ENCODE results near the gene FLT4. TPM values are rescaled to one million over a fixed set of nuclear protein-coding genes. Genes with fewer than 3 reads are reported as not detected.

The FLT4 gene
- total RNA-seq, 1 experiment from 2014 or later: 6.3 TPM

GRCh38 chr5:180603076-180603594 lies 46.3 kb downstream of the FLT4 start:
- H4K5ac ChIP-seq (ENCODE audit: insufficient read length, low read depth, low read length): no peak overlapping the region
- H3K27ac ChIP-seq (ENCODE audit: insufficient read length, low read depth, low read length): no peak overlapping the region
- H2BK12ac ChIP-seq (ENCODE audit: insufficient read length, low read depth, low read length): no peak overlapping the region
- no peak overlapping the region for H3K23ac ChIP-seq (ENCODE audit: insufficient read length, low read depth, low read length)
- H2BK5ac ChIP-seq (ENCODE audit: insufficient read length, low read length): no peak overlapping the region
- no peaks in the 10 kb centered on the region for H3K4me1 ChIP-seq (ENCODE audit: insufficient read depth, low read length)
- no peak overlapping the region for H3K18ac ChIP-seq (ENCODE audit: insufficient read length, low read depth, low read length)
- Mint-ChIP-seq H3K27me3 (ENCODE audit: low read depth) (peaks cover 7% of the 10 kb centered on the region; the same call in 1 of the 2 replicates), H3K4me3 (no peak overlapping the region), H3K27ac (no peak overlapping the region), H3K36me3 (ENCODE audit: insufficient read depth in 1 of 3, low read depth in 3 of 3) (no peaks in the 10 kb centered on the region), H3K4me1 (peaks cover 0 to 6% of the 10 kb centered on the region in 2 experiments; a peak in 3 of 4 replicates), H3K9me3 (no peaks in the 10 kb centered on the region; a peak in 1 of 5 replicates)
- no peaks in the 10 kb centered on the region for H4K20me1 ChIP-seq (ENCODE audit: control insufficient read depth, insufficient read depth, insufficient read length)
- H2BK120ac ChIP-seq (ENCODE audit: low read depth, low read length, poor library complexity, severe bottlenecking): no peak overlapping the region
- H3K27me3 ChIP-seq (ENCODE audit: insufficient read depth, low read length): no peaks in the 10 kb centered on the region
- no peak overlapping the region for H3K14ac ChIP-seq (ENCODE audit: insufficient read depth, low read length)
- no peaks in the 10 kb centered on the region for H3K79me1 ChIP-seq (ENCODE audit: insufficient read depth, low read depth, low read length, poor library complexity, severe bottlenecking)
- H2AK5ac ChIP-seq (ENCODE audit: insufficient read length, low read length): no peak overlapping the region
- H3K4ac ChIP-seq (ENCODE audit: low read depth, low read length): no peak overlapping the region
- no peak for DNase-seq
- no peak overlapping the region for H2AFZ ChIP-seq (ENCODE audit: low read length)
- H2BK20ac ChIP-seq (ENCODE audit: low read depth, low read length, poor library complexity, severe bottlenecking): no peak overlapping the region
- H3K56ac ChIP-seq (ENCODE audit: insufficient read length, low read depth, low read length): no peak overlapping the region
- no peak overlapping the region for H3K4me2 ChIP-seq (ENCODE audit: insufficient read depth, insufficient read length, low read length)
- no CpG with 5 or more reads among the region's 19 CpGs for WGBS (ENCODE audit: extremely low coverage, insufficient read length, low lambda C conversion rate)
- no peaks in the 10 kb centered on the region for H3K79me2 ChIP-seq (ENCODE audit: insufficient read depth, low read length)
- no peaks in the 10 kb centered on the region for H3K9me3 ChIP-seq (ENCODE audit: control insufficient read depth, low read depth, low read length)
- H3K23me2 ChIP-seq (ENCODE audit: insufficient read length, low read depth, low read length, poor library complexity, severe bottlenecking): no peaks in the 10 kb centered on the region
- no peak for TF ChIP-seq CTCF (conservative IDR thresholded peaks at IDR 0.05)
- no peak overlapping the region for H2BK15ac ChIP-seq (ENCODE audit: low read depth, low read length)
- no peak overlapping the region for H4K8ac ChIP-seq (replicated peaks; ENCODE audit: insufficient read length, low read depth, low read length)
- no peak overlapping the region for H3K9ac ChIP-seq (ENCODE audit: extremely low read depth, insufficient read length, low read length)
- no peak overlapping the region for H3T11ph ChIP-seq (ENCODE audit: low read length)
- H4K91ac ChIP-seq (ENCODE audit: insufficient read length, low read depth, low read length): no peak overlapping the region

Measured in H9 (cell line).